H1 (cell line): ENCODE results near the gene OR51T1. TPM values are rescaled to one million over a fixed set of nuclear protein-coding genes. Genes with fewer than 3 reads are reported as not detected.

Source experiments
- CTCF ChIA-PET: fragments of 300-600 bp; sonication (Branson Sonifier 250); formaldehyde crosslinking; loops from one replicate; lab custom pipeline; 2021; ENCODE audit not compliant: partially characterized antibody; lab: Charles Lee
- POLR2A ChIA-PET: fragments of 300-600 bp; sonication (Branson Sonifier 250); formaldehyde crosslinking; loops from one replicate; lab custom pipeline; 2021; ENCODE audit warnings: inconsistent platforms; ENCODE audit not compliant: partially characterized antibody; lab: Charles Lee
- DNase-seq, 2 experiments: peaks; one replicate each; pipeline versions ENCODE4 v3.0.0 to v3.0.0-alpha.2; 2010 to 2022; ENCODE audit warnings: low spot score in 2 of 2, low read depth in 1 of 2, mixed read lengths in 1 of 2
- FAIRE-seq: peaks from 2 replicates; lab custom pipeline; 2011; peaks lifted over from hg19 to GRCh38; lab: Jason Lieb, UNC
- H2AFZ ChIP-seq: 2 replicates; pipeline ENCODE4 v1.8.1; 2012; ENCODE audit warnings: low read length, inconsistent platforms
- H2AK5ac ChIP-seq: 2 replicates; pipeline ENCODE4 v1.6.1; 2013; ENCODE audit warnings: low read depth, low read length
- H2BK120ac ChIP-seq: replicated peaks from 2 replicates; pipeline ENCODE3; 2013; ENCODE audit warnings: low read depth, low read length, inconsistent platforms
- H2BK12ac ChIP-seq: 2 replicates; pipeline ENCODE4 v1.6.1; 2013; ENCODE audit warnings: low read depth, low read length
- H2BK15ac ChIP-seq: 2 replicates; pipeline ENCODE4 v1.6.1; 2013; ENCODE audit warnings: low read length
- H2BK20ac ChIP-seq: 2 replicates; pipeline ENCODE4 v1.6.1; 2013; ENCODE audit warnings: low read length
- H2BK5ac ChIP-seq: 2 replicates; pipeline ENCODE4 v1.6.1; 2013; ENCODE audit warnings: low read depth, low read length
- H3K14ac ChIP-seq: 2 replicates; pipeline ENCODE4 v1.6.1; 2013; ENCODE audit warnings: inconsistent platforms; ENCODE audit not compliant: insufficient read length
- H3K18ac ChIP-seq: 2 replicates; pipeline ENCODE4 v1.6.1; 2013; ENCODE audit warnings: low read length; ENCODE audit errors: extremely low read depth
- H3K23ac ChIP-seq: 2 replicates; pipeline ENCODE4 v1.6.1; 2013; ENCODE audit warnings: inconsistent platforms; ENCODE audit not compliant: insufficient read length
- H3K23me2 ChIP-seq: 2 replicates; pipeline ENCODE4 v1.6.1; 2013; ENCODE audit warnings: low read depth, low read length
- H3K27ac ChIP-seq: 2 replicates; pipeline ENCODE4 v1.6.1; 2011; ENCODE audit warnings: low read depth, low read length, inconsistent platforms
- H3K27me3 ChIP-seq, 4 experiments: replicated peaks in 1 of 4; 1 replicate in 1 of 4; 2 replicates in 3 of 4; pipeline versions ENCODE4 v1.6.1 to v1.8.1; 2011 to 2013; ENCODE audit warnings: low read length in 3 of 4, mild to moderate bottlenecking in 3 of 4, inconsistent platforms in 2 of 4, mixed read lengths in 2 of 4, moderate library complexity in 1 of 4; ENCODE audit not compliant: control insufficient read depth in 3 of 4, insufficient read depth in 3 of 4; ENCODE audit errors: extremely low read depth in 1 of 4
- H3K36me3 ChIP-seq, 4 experiments: 2 replicates each; pipeline versions ENCODE4 v1.6.1 to v1.8.1; 2011 to 2013; ENCODE audit warnings: mild to moderate bottlenecking in 4 of 4, low read length in 3 of 4, moderate library complexity in 2 of 4, control low read depth in 1 of 4, inconsistent platforms in 1 of 4; ENCODE audit not compliant: insufficient read depth in 4 of 4, control insufficient read depth in 2 of 4
- H3K4ac ChIP-seq: replicated peaks from 2 replicates; pipeline ENCODE3; 2013; ENCODE audit warnings: low read length, low read depth, mixed read lengths, inconsistent platforms; ENCODE audit not compliant: insufficient read length
- H3K4me1 ChIP-seq, 4 experiments: replicated peaks in 1 of 4; 1 replicate in 1 of 4; 2 replicates in 3 of 4; pipeline versions ENCODE4 v1.6.1 to v1.8.1; 2011 to 2013; ENCODE audit warnings: low read length in 3 of 4, inconsistent platforms in 2 of 4, mixed read lengths in 1 of 4; ENCODE audit not compliant: insufficient read depth in 4 of 4, control insufficient read depth in 3 of 4
- H3K4me2 ChIP-seq, 2 experiments: 2 replicates each; pipeline versions ENCODE4 v1.6.1 to v1.8.1; 2011 to 2013; ENCODE audit warnings: low read depth in 2 of 2, low read length in 2 of 2, control low read depth in 1 of 2, inconsistent platforms in 1 of 2, mild to moderate bottlenecking in 1 of 2; ENCODE audit not compliant: insufficient read depth in 1 of 2
- H3K4me3 ChIP-seq, 4 experiments: fragments of 200-600, 300-600 bp in 1 of 4; sonication (generic), shearing (Covaris generic), sonication (Bioruptor Twin) in 1 of 4; 2 replicates each; pipeline versions ENCODE4 v1.5.1 to v1.8.1; 2011 to 2016; ENCODE audit warnings: low read length in 4 of 4, low read depth in 3 of 4, control low read depth in 2 of 4, inconsistent platforms in 2 of 4, mild to moderate bottlenecking in 2 of 4, mixed read lengths in 1 of 4, moderate library complexity in 1 of 4; ENCODE audit not compliant: insufficient read depth in 2 of 4; ENCODE audit errors: extremely low read depth in 1 of 4
- H3K56ac ChIP-seq: replicated peaks from 2 replicates; pipeline ENCODE3; 2013; ENCODE audit warnings: low read depth, mild to moderate bottlenecking, mixed read lengths, low read length, inconsistent platforms; ENCODE audit not compliant: insufficient read length
- H3K79me1 ChIP-seq: 2 replicates; pipeline ENCODE4 v1.6.1; 2013; ENCODE audit warnings: low read depth, low read length, control low read depth
- H3K79me2 ChIP-seq, 2 experiments: 2 replicates each; pipeline versions ENCODE4 v1.6.1 to v1.8.1; 2012 to 2013; ENCODE audit warnings: low read length in 2 of 2, mild to moderate bottlenecking in 2 of 2, inconsistent platforms in 1 of 2; ENCODE audit not compliant: insufficient read depth in 2 of 2, control insufficient read depth in 1 of 2
- H3K9ac ChIP-seq, 4 experiments: replicated peaks in 1 of 4; 1 replicate in 1 of 4; 2 replicates in 3 of 4; pipeline versions ENCODE4 v1.6.1 to v1.8.1; 2011 to 2013; ENCODE audit warnings: low read depth in 3 of 4, low read length in 3 of 4, control low read depth in 2 of 4, mild to moderate bottlenecking in 2 of 4, moderate library complexity in 2 of 4, inconsistent platforms in 1 of 4; ENCODE audit errors: extremely low read depth in 1 of 4
- H3K9me3 ChIP-seq, 2 experiments: 2 replicates each; pipeline versions ENCODE4 v1.6.1 to v1.8.1; 2012 to 2013; ENCODE audit warnings: mild to moderate bottlenecking in 2 of 2, moderate library complexity in 2 of 2, control low read depth in 1 of 2, inconsistent platforms in 1 of 2, low read depth in 1 of 2, low read length in 1 of 2, mixed read lengths in 1 of 2; ENCODE audit not compliant: insufficient read depth in 2 of 2
- H4K20me1 ChIP-seq, 2 experiments: replicated peaks in 1 of 2; 2 replicates each; pipeline versions ENCODE3 to v1.8.1; 2011 to 2013; ENCODE audit warnings: inconsistent platforms in 2 of 2, low read length in 2 of 2, mild to moderate bottlenecking in 1 of 2; ENCODE audit not compliant: insufficient read depth in 2 of 2, control insufficient read depth in 1 of 2
- H4K5ac ChIP-seq: 2 replicates; pipeline ENCODE4 v1.6.1; 2013; ENCODE audit warnings: low read length, low read depth, mixed read lengths, inconsistent platforms; ENCODE audit not compliant: insufficient read length
- H4K8ac ChIP-seq: 2 replicates; pipeline ENCODE4 v1.8.0; 2013; ENCODE audit warnings: mild to moderate bottlenecking, moderate library complexity, low read length, inconsistent platforms; ENCODE audit not compliant: insufficient read depth; ENCODE audit errors: extremely low read depth
- H4K91ac ChIP-seq: replicated peaks from 2 replicates; pipeline ENCODE3; 2013; ENCODE audit warnings: low read length, mixed read lengths, inconsistent platforms; ENCODE audit not compliant: insufficient read length
- ASH2L ChIP-seq: fragments of 200-600, 300-600 bp; sonication (generic); IDR thresholded peaks from one replicate; pipeline ENCODE4 v1.7.1; 2017; ENCODE audit warnings: low read length
- EGR1 ChIP-seq: IDR thresholded peaks from 2 replicates; pipeline ENCODE4 v1.6.1; 2011; ENCODE audit warnings: low read depth, low read length, borderline replicate concordance
- KDM1A ChIP-seq: fragments of 200-600, 300-600 bp; sonication (generic); IDR thresholded peaks from 2 replicates; pipeline ENCODE4 v1.7.1; 2016; ENCODE audit warnings: mild to moderate bottlenecking, low read length, borderline replicate concordance
- MAX ChIP-seq: IDR thresholded peaks from 2 replicates; pipeline ENCODE4 v1.6.1; 2012; ENCODE audit warnings: inconsistent platforms
- POLR2AphosphoS5 ChIP-seq: IDR thresholded peaks from 2 replicates; pipeline ENCODE4 v1.6.1; 2011; ENCODE audit warnings: low read depth, low read length
- RXRA ChIP-seq: IDR thresholded peaks from 2 replicates; pipeline ENCODE4 v1.6.1; 2011; ENCODE audit warnings: low read depth, mild to moderate bottlenecking, low read length, moderate library complexity; ENCODE audit not compliant: insufficient read depth
- SAP30 ChIP-seq: fragments of 300-600 bp; sonication (generic); IDR thresholded peaks from 2 replicates; pipeline ENCODE4 v1.7.1; 2012; ENCODE audit warnings: low read length, moderate library complexity, mild to moderate bottlenecking, inconsistent platforms; ENCODE audit not compliant: insufficient read depth, insufficient replicate concordance
- SIX5 ChIP-seq: IDR thresholded peaks from 2 replicates; pipeline ENCODE4 v1.6.1; 2011; ENCODE audit warnings: mild to moderate bottlenecking, low read depth, low read length
- SP4 ChIP-seq: IDR thresholded peaks from 2 replicates; pipeline ENCODE4 v1.6.1; 2012; ENCODE audit warnings: low read length, inconsistent platforms
- SRF ChIP-seq: IDR thresholded peaks from 2 replicates; pipeline ENCODE4 v1.6.1; 2011; ENCODE audit warnings: mild to moderate bottlenecking, low read depth, low read length, moderate library complexity
- ZNF274 ChIP-seq: IDR thresholded peaks from 2 replicates; pipeline ENCODE4 v1.7.0; 2012; ENCODE audit warnings: low read length, borderline replicate concordance; ENCODE audit errors: extremely low read depth
- WGBS, 2 experiments: shearing (Covaris generic) in 1 of 2; methylation state at CpG; one replicate each; pipeline versions ENCODE4 v1.1.6 to v1.1.7; 2013 to 2015; ENCODE audit warnings: low lambda C conversion rate in 2 of 2, mixed read lengths in 2 of 2, inconsistent platforms in 1 of 2, low coverage in 1 of 2, missing lambda C conversion rate in 1 of 2; ENCODE audit not compliant: insufficient replicate concordance in 2 of 2, insufficient coverage in 1 of 2, insufficient read length in 1 of 2; ENCODE audit errors: extremely low coverage in 1 of 2, missing lambda C conversion rate in 1 of 2; 5-methylcytosine and 5-hydroxymethylcytosine counted together
- polyA plus RNA-seq, 7 experiments: library from polyadenylated mRNA; depleted of rRNA in 3 of 7; stranded (reverse) in 5 of 7; unstranded in 2 of 7; fragments of >200 nt in 5 of 7; fragments of 200-250 nt in 2 of 7; gene quantifications; 1 replicate in 5 of 7; 2 replicates in 1 of 7; 4 replicates in 1 of 7; pipeline versions ENCODE4 v1.2.1 to v1.2.3, GENCODE V29; 2011 to 2013; ENCODE audit warnings: missing spikeins in 2 of 7, mixed read lengths in 2 of 7
- total RNA-seq: library from RNA; stranded (reverse); fragmentation: NEBNext Ultra II Directional; extraction: Animal tissue kit (Norgen Biotek cat#: 25700); gene quantifications from 2 replicates; pipeline ENCODE4 v1.2.1, GENCODE V29; 2021

The OR51T1 gene
- total and polyA plus RNA-seq, 2 of the 8 experiments (the other 6 are each of a cell fraction or from before 2014, with no cell fraction given): not detected

GRCh38 chr11:4881188-4881587 is 512 bp upstream of the OR51T1 start:
- no peaks in the 10 kb centered on the region for H3K23me2 ChIP-seq
- H3K14ac ChIP-seq: no peak overlapping the region
- H3K27ac ChIP-seq: no peak overlapping the region
- H3K36me3 ChIP-seq: no peaks in the 10 kb centered on the region
- no peak overlapping the region for H3K4me3 ChIP-seq
- no peak overlapping the region for H4K91ac ChIP-seq
- H2BK5ac ChIP-seq: no peak overlapping the region
- no peaks in the 10 kb centered on the region for H3K9me3 ChIP-seq
- no peaks in the 10 kb centered on the region for H3K79me1 ChIP-seq
- H3K4ac ChIP-seq: no peak overlapping the region
- H3K9ac ChIP-seq: no peak overlapping the region
- DNase-seq (no peak), FAIRE-seq (no peak)
- no peak overlapping the region for H2BK15ac ChIP-seq
- CTCF ChIA-PET: no interaction called here
- peaks cover 0 to 3% of the 10 kb centered on the region in 2 experiments for H4K20me1 ChIP-seq
- H2BK20ac ChIP-seq: no peak overlapping the region
- no peaks in the 10 kb centered on the region for H3K79me2 ChIP-seq
- no peak overlapping the region for H3K56ac ChIP-seq
- H2BK12ac ChIP-seq: no peak overlapping the region
- no peak overlapping the region for H2AK5ac ChIP-seq
- no peak overlapping the region for H4K8ac ChIP-seq
- H3K18ac ChIP-seq: no peak overlapping the region
- POLR2A ChIA-PET: no interaction called here
- H3K27me3 ChIP-seq: no peaks in the 10 kb centered on the region
- no peak overlapping the region for H3K4me2 ChIP-seq
- WGBS, 2 experiments: 92% methylated on average over 4 of the region's 4 CpGs; no CpG with 5 or more reads in 1 of the 2 experiments
- no peak overlapping the region for H2AFZ ChIP-seq
- H4K5ac ChIP-seq: no peak overlapping the region
- no peak overlapping the region for H2BK120ac ChIP-seq
- H3K23ac ChIP-seq: no peak overlapping the region
- TF ChIP-seq SIX5: no peak
- no peak for TF ChIP-seq MAX
- no peak for TF ChIP-seq SAP30
- no peak for TF ChIP-seq SP4
- no peak for TF ChIP-seq ZNF274
- no peak for TF ChIP-seq ASH2L
- no peak for TF ChIP-seq KDM1A
- TF ChIP-seq SRF: no peak
- TF ChIP-seq POLR2AphosphoS5: no peak
- TF ChIP-seq EGR1: no peak
- no peak for TF ChIP-seq RXRA
- TF ChIP-seq, all 59 proteins: peak for 0
- H3K4me1 ChIP-seq: no peaks in the 10 kb centered on the region
